SW 1271 (cell line): Measurements from ENCODE around the gene PCK1.

ENCODE experiments used
- DNase-seq, 2 experiments: peaks; one replicate each; lab custom pipeline; 2025; lab: John Stamatoyannopoulos, UW

PCK1 gene

DNA sequence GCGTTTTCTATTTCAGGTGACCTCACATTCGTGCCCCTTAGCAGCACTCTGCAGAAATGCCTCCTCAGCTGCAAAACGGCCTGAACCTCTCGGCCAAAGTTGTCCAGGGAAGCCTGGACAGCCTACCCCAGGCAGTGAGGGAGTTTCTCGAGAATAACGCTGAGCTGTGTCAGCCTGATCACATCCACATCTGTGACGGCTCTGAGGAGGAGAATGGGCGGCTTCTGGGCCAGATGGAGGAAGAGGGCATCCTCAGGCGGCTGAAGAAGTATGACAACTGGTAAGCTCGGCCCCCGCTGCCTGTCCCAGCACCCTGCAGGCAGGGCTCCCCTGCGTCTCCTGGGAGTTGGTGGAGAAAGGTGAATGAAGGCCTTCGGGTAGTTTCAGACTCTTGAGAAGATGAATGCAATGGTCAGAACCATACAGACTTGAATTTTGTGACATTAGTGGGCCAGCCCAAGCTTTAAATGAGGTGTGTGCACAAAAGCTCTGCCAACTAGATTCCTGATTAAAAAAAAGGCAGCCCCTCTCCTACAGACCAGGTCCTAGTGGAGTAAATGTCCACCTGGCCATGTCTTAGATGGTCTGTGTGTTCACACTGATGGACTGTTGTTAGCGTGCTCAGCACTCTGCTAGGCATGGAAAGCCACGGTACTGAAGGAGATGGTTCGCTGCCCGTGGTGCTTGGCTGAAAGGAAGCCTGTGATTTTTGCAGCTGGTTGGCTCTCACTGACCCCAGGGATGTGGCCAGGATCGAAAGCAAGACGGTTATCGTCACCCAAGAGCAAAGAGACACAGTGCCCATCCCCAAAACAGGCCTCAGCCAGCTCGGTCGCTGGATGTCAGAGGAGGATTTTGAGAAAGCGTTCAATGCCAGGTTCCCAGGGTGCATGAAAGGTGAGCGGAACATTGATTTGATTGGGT lies 708 bp downstream of the PCK1 start:
- no peak for DNase-seq

DNA sequence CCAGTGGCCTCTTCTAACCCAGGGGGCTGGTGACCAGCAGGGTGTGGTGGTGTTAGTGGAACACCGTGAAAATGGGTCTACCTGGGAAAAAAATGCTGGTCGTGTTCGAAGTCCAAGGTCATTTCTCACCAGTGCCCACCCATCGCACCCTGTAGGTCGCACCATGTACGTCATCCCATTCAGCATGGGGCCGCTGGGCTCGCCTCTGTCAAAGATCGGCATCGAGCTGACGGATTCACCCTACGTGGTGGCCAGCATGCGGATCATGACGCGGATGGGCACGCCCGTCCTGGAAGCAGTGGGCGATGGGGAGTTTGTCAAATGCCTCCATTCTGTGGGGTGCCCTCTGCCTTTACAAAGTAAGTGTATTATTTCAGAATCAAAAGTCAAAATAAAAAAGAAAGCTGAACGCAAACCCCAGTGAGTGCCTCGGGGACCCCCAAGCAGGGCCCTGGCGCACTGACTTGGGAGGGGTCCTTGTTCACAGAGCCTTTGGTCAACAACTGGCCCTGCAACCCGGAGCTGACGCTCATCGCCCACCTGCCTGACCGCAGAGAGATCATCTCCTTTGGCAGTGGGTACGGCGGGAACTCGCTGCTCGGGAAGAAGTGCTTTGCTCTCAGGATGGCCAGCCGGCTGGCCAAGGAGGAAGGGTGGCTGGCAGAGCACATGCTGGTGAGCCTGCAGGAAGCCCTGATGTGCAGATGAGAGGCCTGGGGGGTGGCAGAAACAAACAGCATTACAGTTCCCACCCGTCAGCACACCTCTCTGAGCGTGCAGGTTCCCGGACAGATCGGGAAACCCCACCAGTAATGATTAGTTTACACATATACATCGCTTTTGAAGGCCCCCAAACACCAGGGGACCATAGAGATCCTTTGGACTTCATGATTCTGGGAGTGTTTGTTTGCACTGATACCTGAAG lies 1.9 kb downstream of the PCK1 start:
- no peak for DNase-seq

DNA sequence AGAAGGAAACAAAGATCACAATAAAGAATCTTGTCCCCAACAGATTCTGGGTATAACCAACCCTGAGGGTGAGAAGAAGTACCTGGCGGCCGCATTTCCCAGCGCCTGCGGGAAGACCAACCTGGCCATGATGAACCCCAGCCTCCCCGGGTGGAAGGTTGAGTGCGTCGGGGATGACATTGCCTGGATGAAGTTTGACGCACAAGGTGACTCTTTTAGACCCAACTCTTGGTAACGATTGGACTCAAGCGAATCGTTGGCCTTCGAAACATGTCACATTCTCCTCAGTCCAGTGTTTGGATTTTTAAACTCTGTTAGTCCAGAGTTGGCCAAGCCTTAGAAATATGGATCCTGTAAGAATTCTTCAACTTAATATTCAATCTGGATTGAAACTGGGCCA lies 2.6 kb downstream of the PCK1 start:
- DNase-seq, result no peak

DNA sequence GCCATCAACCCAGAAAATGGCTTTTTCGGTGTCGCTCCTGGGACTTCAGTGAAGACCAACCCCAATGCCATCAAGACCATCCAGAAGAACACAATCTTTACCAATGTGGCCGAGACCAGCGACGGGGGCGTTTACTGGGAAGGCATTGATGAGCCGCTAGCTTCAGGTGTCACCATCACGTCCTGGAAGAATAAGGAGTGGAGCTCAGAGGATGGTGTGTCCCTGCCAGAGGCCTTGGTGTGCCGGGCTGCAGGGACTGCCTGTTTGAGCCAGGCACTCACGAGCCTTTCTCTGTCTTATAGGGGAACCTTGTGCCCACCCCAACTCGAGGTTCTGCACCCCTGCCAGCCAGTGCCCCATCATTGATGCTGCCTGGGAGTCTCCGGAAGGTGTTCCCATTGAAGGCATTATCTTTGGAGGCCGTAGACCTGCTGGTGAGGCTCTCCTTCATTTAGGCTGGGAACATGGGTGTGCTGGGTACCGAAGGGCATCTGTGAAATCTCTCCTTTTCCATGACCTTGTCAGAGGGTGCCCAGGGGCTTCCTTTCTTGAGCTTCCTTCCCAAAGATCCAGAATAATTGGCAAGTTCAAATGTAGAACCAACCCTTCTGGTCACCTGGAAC lies 3.4 kb downstream of the PCK1 start:
- no peak for DNase-seq

DNA sequence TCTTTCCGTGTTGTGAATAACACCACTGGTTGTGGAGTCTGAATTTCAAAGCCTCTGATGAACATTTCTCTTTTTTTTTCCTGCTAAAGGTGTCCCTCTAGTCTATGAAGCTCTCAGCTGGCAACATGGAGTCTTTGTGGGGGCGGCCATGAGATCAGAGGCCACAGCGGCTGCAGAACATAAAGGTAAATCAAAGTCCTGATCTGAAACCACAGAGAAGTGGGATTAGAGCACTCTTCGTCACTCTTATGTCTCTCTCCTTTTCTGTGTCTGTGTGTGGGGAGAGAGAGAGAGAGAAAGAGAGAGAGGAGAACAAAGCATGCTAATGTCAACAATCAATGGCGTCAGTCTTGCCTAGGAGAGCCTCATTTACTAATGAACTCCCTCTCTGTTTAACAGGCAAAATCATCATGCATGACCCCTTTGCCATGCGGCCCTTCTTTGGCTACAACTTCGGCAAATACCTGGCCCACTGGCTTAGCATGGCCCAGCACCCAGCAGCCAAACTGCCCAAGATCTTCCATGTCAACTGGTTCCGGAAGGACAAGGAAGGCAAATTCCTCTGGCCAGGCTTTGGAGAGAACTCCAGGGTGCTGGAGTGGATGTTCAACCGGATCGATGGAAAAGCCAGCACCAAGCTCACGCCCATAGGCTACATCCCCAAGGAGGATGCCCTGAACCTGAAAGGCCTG lies 4.2 kb downstream of the PCK1 start:
- no peak for DNase-seq

DNA sequence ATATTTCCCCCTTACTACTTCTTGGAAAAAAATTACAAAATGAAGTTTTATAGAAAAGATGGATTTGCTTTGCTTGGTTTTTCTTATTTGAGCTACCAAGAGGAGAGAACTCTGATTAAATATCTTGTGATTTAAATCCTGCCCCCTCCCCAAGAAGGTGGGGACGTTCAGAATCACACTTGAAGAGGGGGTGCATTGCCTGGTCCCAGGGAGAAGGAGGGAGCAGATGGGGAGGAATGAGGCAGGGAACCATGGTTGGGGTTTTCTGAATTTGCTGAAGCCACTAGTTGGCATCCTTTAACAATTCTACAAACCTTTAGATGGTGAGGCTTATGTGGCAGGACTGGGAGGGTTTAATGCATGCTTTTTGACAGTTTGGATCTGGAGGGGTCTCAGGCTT lies 5.5 kb downstream of the PCK1 start:
- no peak for DNase-seq

DNA sequence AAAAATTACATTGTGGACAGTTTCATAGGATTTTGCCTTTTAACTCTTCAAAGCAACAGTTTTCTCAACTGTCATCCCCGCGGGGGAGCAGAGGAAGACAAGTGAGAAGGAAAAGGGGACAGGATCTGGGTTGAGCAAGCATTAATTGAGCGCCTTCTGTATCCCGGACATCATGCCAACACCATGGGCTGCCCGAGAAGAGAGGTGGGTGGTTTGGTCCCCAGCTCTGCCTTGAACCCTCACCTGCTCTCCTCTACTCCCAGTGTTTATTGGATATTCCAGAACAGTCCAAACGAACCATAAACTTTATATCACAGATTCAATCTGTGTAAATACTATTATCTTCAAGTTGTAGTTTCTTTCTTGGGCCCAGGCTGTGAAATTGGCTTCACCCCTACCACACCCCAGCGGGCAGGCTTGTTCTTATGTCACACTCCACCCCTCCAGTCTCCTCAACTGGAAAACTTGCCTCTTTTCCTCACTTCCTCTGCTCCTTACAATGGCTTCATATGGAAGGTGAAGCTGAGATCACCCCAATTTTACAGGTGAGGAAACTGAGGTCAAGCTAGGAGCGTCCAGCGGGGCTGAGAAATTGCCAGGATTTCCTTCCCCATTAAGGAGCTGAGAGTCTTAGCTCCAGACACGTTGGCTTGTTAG lies 6.0 kb downstream of the PCK1 start:
- no peak for DNase-seq

DNA sequence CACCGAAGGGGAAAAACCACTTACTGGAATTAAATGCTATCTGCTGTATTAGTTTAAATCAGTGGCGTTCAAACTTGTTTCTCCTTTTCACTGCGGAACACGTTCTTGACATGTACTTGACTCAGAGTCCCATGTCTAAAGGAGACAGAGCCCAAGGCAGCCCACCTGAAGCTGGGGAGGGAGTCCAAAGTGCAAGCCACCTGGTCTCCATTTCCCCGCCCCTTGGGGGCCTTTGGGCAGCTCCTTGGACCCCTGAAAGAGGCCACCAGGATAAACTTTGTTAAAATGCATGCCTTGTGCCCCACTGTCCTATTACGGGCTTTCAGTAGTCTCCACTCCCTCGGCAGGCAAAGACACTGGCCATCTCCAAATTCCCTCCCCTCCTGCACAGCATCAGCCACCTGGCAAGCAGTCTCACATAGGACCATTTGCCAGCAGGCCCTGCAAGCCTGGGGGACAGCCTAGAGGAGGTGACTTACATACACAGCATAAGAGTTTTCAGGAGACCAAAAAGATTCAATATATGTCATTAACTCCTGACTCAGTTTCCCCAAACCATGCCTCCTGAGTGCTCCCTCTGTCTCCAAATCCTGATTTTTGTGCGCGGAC lies 6.7 kb downstream of the PCK1 start:
- DNase-seq, result no peak

DNA sequence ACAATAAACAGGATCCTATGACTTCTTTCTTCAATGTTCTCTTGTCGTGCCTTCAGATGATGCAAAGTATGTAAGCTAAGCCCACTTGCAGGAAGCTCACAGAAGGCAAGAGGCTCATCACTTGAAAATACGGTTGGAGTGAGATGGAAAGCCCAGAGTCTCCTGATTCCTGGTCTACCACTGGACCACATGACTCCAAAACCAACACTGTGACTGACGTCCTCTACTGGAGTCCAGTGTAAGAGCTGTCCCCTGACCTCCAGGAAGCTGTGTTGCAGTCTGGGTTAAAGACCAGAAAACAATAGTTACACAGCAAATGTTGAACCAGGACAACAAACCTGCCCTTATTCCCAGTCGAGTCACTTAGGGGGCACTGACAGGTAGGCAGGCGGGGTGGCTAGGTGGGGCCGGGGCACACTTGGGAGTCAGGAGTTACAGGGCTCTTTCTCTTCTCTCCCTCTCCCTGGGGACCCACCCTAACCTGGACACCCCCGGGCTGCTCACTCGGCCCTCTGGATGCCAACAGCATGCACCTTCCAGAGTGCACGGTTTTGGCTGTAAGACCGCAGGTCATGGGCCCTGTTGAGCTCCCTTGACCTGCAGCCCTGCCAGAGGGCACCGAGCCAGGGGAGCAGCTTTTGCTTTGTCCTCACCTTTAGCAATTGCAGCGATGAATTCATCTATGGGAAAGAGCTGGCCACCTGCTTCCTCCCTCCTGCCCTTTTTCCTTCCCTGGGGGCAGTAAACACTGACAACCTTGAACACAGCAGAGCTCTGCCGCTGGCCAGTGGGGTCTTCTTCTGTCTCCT lies 7.4 kb downstream of the PCK1 start:
- DNase-seq, result no peak

DNA sequence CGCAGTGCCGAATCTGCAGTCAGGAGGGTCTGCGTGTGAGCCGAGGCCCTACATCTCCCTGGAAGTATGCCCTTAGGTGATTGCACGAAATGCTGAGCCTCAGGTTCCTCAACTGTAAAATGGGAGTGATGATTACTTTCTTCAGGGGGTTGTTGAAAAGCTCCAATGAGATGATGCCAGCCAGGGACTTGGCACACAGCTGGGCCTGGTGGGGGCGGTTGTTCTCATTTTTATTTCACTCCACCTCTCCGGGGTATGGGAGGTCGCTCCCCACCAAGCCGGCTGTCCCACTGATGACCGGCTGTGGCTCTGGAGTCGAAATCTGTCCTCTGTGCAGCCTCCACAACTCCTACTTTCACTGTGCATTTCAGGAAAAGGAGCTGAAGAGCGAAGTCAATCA lies 8.1 kb downstream of the PCK1 start:
- DNase-seq, result no peak

DNA sequence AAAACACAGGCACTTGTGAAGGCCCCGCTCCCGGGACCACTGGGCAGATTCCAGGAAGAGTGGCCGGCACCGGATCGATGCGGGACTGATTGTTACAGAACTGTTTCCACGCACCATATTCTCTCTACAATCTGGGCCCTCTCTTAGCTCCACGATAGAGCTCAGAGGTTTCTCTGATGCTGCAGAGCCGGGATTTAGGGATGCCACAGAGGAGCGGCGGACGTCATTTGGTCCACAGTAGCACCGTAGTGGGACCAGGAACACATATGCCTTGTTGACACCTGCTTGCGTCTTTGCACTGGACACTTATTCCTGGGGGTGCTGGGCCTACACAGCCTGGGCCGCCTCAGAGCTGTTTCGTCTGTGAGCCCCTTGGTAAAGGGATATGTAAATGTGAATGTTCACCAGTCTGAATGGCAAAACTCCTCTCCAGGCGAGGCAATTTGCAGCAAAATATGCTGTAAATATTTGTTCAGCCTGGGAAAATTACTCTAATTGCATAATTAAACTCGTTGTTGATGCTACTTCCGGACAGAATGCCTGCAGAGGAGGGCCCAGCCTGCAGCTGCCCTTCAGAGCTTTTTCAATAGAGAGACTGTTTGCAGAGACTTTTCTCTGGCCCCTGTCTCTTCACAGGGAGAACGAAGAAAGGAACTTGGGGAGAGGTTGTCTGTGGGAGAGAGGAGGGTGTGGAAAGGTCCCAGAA lies 9.4 kb downstream of the PCK1 start:
- no peak for DNase-seq

DNA sequence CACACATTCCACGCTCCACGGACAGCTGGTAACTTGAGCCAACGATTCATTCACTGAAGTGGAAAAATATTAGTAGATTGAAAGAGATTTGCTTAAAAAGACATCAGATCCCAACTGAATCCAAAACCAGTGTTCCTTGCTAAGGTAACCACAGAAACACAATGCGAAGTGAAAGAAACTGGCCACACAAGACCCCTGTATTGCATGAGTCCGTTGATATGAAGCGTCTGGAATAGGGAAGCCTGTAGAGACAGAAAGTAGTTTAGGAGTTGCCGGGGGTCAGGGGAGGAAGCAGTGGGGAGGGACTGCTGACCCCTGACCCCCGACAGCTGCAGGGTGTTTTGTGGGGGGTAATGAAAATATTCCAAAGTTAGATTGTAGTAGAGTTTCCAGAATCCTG lies 10.0 kb downstream of the PCK1 start:
- no peak for DNase-seq

DNA sequence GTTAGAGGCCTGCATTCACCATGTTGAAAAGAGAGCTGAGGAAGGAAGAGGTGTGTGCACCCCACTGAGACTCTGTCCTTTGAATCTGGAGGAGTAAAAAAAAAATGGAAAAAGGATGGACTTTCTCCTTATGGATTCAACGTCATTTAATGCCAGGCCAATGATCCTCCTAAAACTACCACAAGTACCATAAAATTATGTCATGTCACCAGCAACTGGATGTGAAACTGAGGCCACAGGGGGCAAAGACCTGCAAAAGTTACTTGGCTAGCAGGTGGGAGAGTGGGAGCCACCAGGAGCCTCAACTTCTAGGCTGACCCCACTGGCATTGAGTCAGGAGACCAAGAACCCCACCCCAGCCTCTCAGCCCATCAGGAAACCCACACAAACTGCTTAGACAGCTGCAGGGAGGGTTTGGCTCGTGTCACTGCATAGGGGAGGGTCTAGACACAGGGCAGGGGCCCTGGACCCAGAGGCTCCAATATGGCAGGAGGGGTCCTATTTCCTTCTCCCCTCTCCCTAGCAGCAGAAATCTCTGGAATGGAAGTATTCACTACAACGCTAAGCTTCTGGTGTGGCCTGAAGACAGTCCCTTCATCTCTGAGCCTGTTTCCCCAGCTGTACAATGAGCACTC lies 11.0 kb downstream of the PCK1 start:
- no peak for DNase-seq

DNA sequence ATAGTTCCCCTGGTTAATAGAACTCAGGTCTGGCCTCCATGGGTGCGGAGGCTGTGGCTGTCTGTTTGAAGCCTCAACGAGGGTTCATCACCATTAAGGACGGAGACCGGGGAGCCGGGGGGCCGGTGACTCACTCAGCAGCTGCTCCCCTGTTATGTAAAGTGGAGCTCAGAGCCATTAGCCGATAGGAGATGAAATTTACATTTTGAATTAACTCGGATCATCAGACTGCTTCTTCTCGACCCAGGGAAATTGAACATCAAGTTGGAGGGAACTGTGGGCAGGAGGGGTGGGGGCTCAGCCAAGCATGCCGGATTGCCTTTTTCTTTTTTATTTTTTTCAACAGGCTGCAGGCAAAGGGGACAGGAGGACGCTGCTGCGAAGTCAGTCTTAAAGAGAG lies 12.3 kb downstream of the PCK1 start:
- no peak for DNase-seq

DNA sequence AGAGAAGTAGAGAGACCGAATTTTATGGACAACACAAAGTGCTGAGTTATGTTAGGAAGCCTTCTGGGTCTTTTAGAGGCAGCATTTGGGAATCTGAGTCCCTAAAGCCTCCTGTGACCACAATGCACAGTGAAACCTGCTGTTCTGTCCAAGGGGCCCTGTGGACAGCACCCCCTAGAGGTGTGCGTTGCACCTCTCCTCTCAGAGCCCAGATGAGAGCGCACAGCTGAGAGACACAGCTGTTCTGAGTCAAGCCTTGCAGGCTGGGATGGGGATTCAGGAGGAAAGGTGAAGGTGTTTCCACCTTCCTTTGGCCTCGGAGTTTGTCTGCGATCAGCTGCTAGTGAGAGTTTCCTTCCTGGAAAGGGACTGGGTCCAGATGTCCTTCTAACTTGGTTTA lies 13.0 kb downstream of the PCK1 start:
- no peak for DNase-seq

DNA sequence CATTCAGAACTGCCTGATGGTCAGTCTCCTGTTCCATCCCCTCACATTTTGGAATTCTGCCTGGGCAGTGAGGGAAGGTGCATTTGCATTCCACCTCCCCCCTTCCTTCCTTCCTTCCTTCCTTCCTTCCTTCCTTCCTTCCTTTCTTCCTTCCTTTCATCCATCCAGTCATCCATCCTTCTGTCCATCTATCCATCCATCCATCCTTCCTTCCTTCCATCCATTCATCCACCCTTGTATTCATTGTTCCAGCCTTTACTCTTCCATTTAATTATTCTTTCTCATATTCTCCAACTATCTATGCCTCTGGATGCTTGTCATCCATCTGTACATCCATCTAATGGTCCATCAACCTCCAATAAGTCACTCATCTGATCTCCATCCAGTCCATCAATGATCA lies 14.0 kb downstream of the PCK1 start:
- DNase-seq, result no peak

DNA sequence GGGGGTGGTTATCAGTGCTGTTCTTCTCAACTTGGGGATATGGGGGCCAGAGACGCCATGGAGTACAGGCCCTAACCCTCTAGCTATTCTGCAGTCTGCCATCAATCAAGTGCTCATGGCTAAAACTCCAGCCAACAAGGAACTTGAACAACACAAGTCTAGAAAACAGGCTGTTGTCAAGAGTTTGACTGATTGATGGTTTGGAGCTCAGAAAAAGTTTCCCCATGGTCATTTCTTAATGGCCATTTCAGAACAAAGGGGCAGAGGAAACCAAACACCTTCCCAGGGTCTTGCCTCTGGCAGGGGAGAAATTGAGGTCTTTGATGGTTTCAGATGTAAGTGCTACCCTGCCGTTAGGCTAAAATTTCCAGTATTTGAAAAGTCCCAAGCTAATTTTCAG lies 15.1 kb downstream of the PCK1 start:
- DNase-seq, result no peak

DNA sequence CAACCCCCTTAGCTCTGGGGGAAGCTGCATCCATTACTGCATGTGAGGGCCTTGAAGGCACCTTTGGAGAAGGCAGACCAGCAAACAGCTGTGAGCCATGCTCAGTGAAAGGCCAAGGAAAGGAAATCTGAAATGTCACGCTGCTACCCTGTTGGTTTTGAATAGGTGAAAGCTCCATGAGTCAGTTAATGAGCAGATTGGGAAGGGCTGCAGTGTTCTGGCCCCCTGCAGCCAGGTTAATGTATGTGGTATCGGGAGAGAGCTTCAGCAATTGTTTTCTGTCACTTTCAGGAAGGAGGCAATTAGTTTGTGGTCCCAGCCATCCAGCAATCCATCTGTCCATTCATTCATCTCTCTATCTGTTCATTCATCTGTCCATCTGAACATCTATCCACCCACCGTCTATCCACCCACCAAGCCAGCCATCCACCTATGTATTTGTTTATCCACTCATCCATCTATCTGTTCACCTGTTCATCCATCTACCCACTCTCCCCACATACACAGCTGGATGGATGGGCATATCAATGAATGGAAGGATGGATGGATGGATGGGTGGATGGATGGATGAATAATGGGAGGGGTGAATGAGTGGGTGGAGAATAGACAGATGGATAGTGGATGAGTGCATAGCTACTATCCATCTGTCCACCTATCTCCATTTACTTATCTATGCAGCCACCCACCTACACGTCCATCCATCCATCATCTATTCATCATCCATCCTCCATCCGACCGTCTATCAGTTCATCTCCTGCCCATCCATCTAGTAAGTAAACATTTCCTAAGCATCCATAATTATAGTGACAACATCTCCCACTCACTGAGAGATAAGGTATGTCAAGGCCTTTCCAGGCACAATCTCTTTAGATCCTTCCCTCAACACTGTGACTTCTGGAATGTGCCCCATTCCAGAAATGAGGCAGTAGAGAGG lies 16.0 kb downstream of the PCK1 start:
- no peak for DNase-seq
